ENCODE data around the gene SLC9A8. TPM values are rescaled to one million over a fixed set of nuclear protein-coding genes. Genes with fewer than 3 reads are reported as not detected.

Gene SLC9A8
- total and polyA plus RNA-seq, 2 of the 8 experiments (the other 6 are each of a cell fraction or from before 2014, with no cell fraction given), result 3.2 to 6.2 TPM

- TF ChIP-seq CHD7 (IDR thresholded peaks at IDR 0.05; ENCODE audit: insufficient replicate concordance, low read length) (no peak), SP1 (IDR thresholded peaks at IDR 0.05; ENCODE audit: low read depth, low read length) (no peak), SIRT6 (IDR thresholded peaks at IDR 0.05; ENCODE audit: low read length) (no peak), CEBPB (IDR thresholded peaks at IDR 0.05; ENCODE audit: low read depth, low read length) (no peak), TEAD4 (IDR thresholded peaks at IDR 0.05; ENCODE audit: low read depth, low read length) (no peak), RNF2 (IDR thresholded peaks at IDR 0.05; ENCODE audit: borderline replicate concordance, low read depth, low read length, missing control alignments, poor library complexity, severe bottlenecking) (no peak), SP2 (IDR thresholded peaks at IDR 0.05; ENCODE audit: low read length) (no peak), ATF2 (IDR thresholded peaks at IDR 0.05; ENCODE audit: low read length) (no peak)
Observed at GRCh38 chr20:49862607-49863200, 50.1 kb downstream of the SLC9A8 start (continued).

Measured in H1 (cell line).